Measurements from ENCODE around the gene BAIAP2. TPM values are rescaled to one million over a fixed set of nuclear protein-coding genes. Genes with fewer than 3 reads are reported as not detected.

Gene BAIAP2
- polyA plus RNA-seq, 3 donors, result 42.8 to 49.4 (median 43.0) TPM

GRCh38 chr17:81157848-81158687 lies 123.1 kb downstream of the BAIAP2 start:
- DNase-seq, result no peak

- no peak for DNase-seq
These were observed 124.0 kb downstream of the BAIAP2 start for GRCh38 chr17:81158688-81159590.

GRCh38 chr17:81159611-81160265 lies 124.8 kb downstream of the BAIAP2 start:
- DNase-seq, result no peak

- DNase-seq, result no peak
These were observed 125.4 kb downstream of the BAIAP2 start for GRCh38 chr17:81160306-81160705.

- no peak for DNase-seq
These were observed 125.9 kb downstream of the BAIAP2 start for GRCh38 chr17:81160747-81161453.

- DNase-seq, result no peak
These were observed 126.6 kb downstream of the BAIAP2 start for GRCh38 chr17:81161536-81161935.

- no peak for DNase-seq
These were observed 127.0 kb downstream of the BAIAP2 start for GRCh38 chr17:81161972-81162371.

GRCh38 chr17:81162491-81162890 lies 127.5 kb downstream of the BAIAP2 start:
- DNase-seq, result no peak

- DNase-seq, result no peak
These were observed 128.2 kb downstream of the BAIAP2 start for GRCh38 chr17:81163051-81163695.

- no peak for DNase-seq
These were observed 128.9 kb downstream of the BAIAP2 start for GRCh38 chr17:81163703-81164370.

GRCh38 chr17:81164371-81165245 lies 129.7 kb downstream of the BAIAP2 start:
- no peak for DNase-seq

- DNase-seq, result no peak
These were observed 130.5 kb downstream of the BAIAP2 start, which contains the start of gene PVALEF for GRCh38 chr17:81165246-81166032. Gene PVALEF (plus strand): TSS chr17:81165507. CDS start chr17:81181227, 15,720 bp downstream.

GRCh38 chr17:81166033-81166492 lies 131.1 kb downstream of the BAIAP2 start, which contains the start of gene AATK:
Gene AATK (minus strand): TSS chr17:81166221. CDS start chr17:81165992, 229 bp downstream.
- DNase-seq, result no peak

Other genes starting within 250 kb of the BAIAP2 start
- gene CHMP6, start 43.3 kb upstream of the BAIAP2 start, polyA plus RNA-seq (ENCODE audit: insufficient read length in 3 of 3), result 10 to 100 TPM; 24.8 to 30.7 (median 26.4) TPM
- gene PVALEF, start 130.4 kb downstream of the BAIAP2 start, polyA plus RNA-seq (ENCODE audit: insufficient read length in 3 of 3), result under 1 TPM; 0.09 to 0.90 (median 0.33) TPM
- gene AATK, start 131.1 kb downstream of the BAIAP2 start, polyA plus RNA-seq (ENCODE audit: insufficient read length in 3 of 3), result 1 to 10 TPM; 5.2 to 6.0 (median 5.8) TPM
- gene CEP131, start 187.8 kb downstream of the BAIAP2 start, polyA plus RNA-seq (ENCODE audit: insufficient read length in 3 of 3), result 10 to 100 TPM; 23.4 to 27.2 (median 25.3) TPM
- 10 to 100 TPM; 23.2 to 30.7 (median 24.2) TPM for gene TEPSIN, start 203.9 kb downstream of the BAIAP2 start, polyA plus RNA-seq (ENCODE audit: insufficient read length in 3 of 3)
- 10 to 100 TPM; 44.6 to 57.4 (median 49.2) TPM for gene NDUFAF8, start 204.2 kb downstream of the BAIAP2 start, polyA plus RNA-seq (ENCODE audit: insufficient read length in 3 of 3)

Measured in renal pelvis (tissue), 4 donors.